ENCODE results near the gene HIVEP1. TPM values are rescaled to one million over a fixed set of nuclear protein-coding genes. Genes with fewer than 3 reads are reported as not detected.

The HIVEP1 gene
- total and polyA plus RNA-seq, 2 donors from 2014 or later: 3.6 to 30.4 TPM

- Histone ChIP-seq H3K4me3 (ENCODE audit: low read length in 3 of 3) (no peak overlapping the region), H3K27ac (ENCODE audit: low read depth in 2 of 2, low read length in 2 of 2) (no peak overlapping the region), H3K9me3 (ENCODE audit: control insufficient read depth in 2 of 3, insufficient read depth in 1 of 3, low read length in 3 of 3) (no peaks in the 10 kb centered on the region), H3K36me3 (ENCODE audit: control insufficient read depth in 2 of 3, insufficient read depth in 3 of 3, low read length in 3 of 3) (no peaks in the 10 kb centered on the region), H3K27me3 (ENCODE audit: control insufficient read depth, insufficient read depth, low read length) (no peaks in the 10 kb centered on the region), H3K9ac (ENCODE audit: low read length in 3 of 3) (no peak overlapping the region), H3K4me1 (ENCODE audit: control insufficient read depth in 2 of 3, insufficient read depth in 2 of 3, low read depth in 1 of 3, low read length in 3 of 3) (no peaks in the 10 kb centered on the region)
- no peak for FAIRE-seq
- DNase-seq: peak in 2 of 5 donors; percentile 14 to 39
- intact Hi-C loops (cut with DNase I): no loop called here
- TF ChIP-seq CTCF (IDR thresholded peaks at IDR 0.05; ENCODE audit: borderline replicate concordance, extremely low read depth, insufficient read depth): no peak
Observed at GRCh38 chr6:11971154-11971553, 41.0 kb upstream of the HIVEP1 start.

- no peak overlapping the region for H3K27ac ChIP-seq (ENCODE audit: low read depth in 2 of 2, low read length in 2 of 2)
- no peaks in the 10 kb centered on the region for H3K4me1 ChIP-seq (ENCODE audit: control insufficient read depth in 2 of 3, insufficient read depth in 2 of 3, low read depth in 1 of 3, low read length in 3 of 3)
- H3K9ac ChIP-seq (ENCODE audit: low read length in 3 of 3): no peak overlapping the region
- intact Hi-C loops (cut with DNase I): no loop called here
- no peak for FAIRE-seq
- H3K9me3 ChIP-seq (ENCODE audit: control insufficient read depth in 2 of 3, insufficient read depth in 1 of 3, low read length in 3 of 3): no peaks in the 10 kb centered on the region
- no peak for DNase-seq
- no peak for TF ChIP-seq CTCF (IDR thresholded peaks at IDR 0.05; ENCODE audit: borderline replicate concordance, extremely low read depth, insufficient read depth)
- H3K27me3 ChIP-seq (ENCODE audit: control insufficient read depth, insufficient read depth, low read length): no peaks in the 10 kb centered on the region
- H3K4me3 ChIP-seq (ENCODE audit: low read length in 3 of 3): no peak overlapping the region
- no peaks in the 10 kb centered on the region for H3K36me3 ChIP-seq (ENCODE audit: control insufficient read depth in 2 of 3, insufficient read depth in 3 of 3, low read length in 3 of 3)
Observed at GRCh38 chr6:11972270-11972669, 39.8 kb upstream of the HIVEP1 start.

- FAIRE-seq (no peak), DNase-seq (no peak)
- intact Hi-C loops (cut with DNase I): no loop called here
- H3K4me3 ChIP-seq (ENCODE audit: low read length in 3 of 3): no peak overlapping the region
- H3K9ac ChIP-seq (ENCODE audit: low read length in 3 of 3): no peak overlapping the region
- no peak for TF ChIP-seq CTCF (IDR thresholded peaks at IDR 0.05; ENCODE audit: borderline replicate concordance, extremely low read depth, insufficient read depth)
- H3K9me3 ChIP-seq (ENCODE audit: control insufficient read depth in 2 of 3, insufficient read depth in 1 of 3, low read length in 3 of 3): no peaks in the 10 kb centered on the region
- H3K27me3 ChIP-seq (ENCODE audit: control insufficient read depth, insufficient read depth, low read length): no peaks in the 10 kb centered on the region
- no peaks in the 10 kb centered on the region for H3K4me1 ChIP-seq (ENCODE audit: control insufficient read depth in 2 of 3, insufficient read depth in 2 of 3, low read depth in 1 of 3, low read length in 3 of 3)
- no peaks in the 10 kb centered on the region for H3K36me3 ChIP-seq (ENCODE audit: control insufficient read depth in 2 of 3, insufficient read depth in 3 of 3, low read length in 3 of 3)
- no peak overlapping the region for H3K27ac ChIP-seq (ENCODE audit: low read depth in 2 of 2, low read length in 2 of 2)
Observed at GRCh38 chr6:11972806-11973205, 39.3 kb upstream of the HIVEP1 start.

- Histone ChIP-seq H3K9ac (ENCODE audit: low read length in 3 of 3) (no peak overlapping the region), H3K27me3 (ENCODE audit: control insufficient read depth, insufficient read depth, low read length) (no peaks in the 10 kb centered on the region), H3K9me3 (ENCODE audit: control insufficient read depth in 2 of 3, insufficient read depth in 1 of 3, low read length in 3 of 3) (no peaks in the 10 kb centered on the region), H3K36me3 (ENCODE audit: control insufficient read depth in 2 of 3, insufficient read depth in 3 of 3, low read length in 3 of 3) (no peaks in the 10 kb centered on the region), H3K27ac (ENCODE audit: low read depth in 2 of 2, low read length in 2 of 2) (no peak overlapping the region), H3K4me3 (ENCODE audit: low read length in 3 of 3) (no peak overlapping the region), H3K4me1 (ENCODE audit: control insufficient read depth in 2 of 3, insufficient read depth in 2 of 3, low read depth in 1 of 3, low read length in 3 of 3) (no peaks in the 10 kb centered on the region)
- no peak for TF ChIP-seq CTCF (IDR thresholded peaks at IDR 0.05; ENCODE audit: borderline replicate concordance, extremely low read depth, insufficient read depth)
- DNase-seq (no peak), FAIRE-seq (no peak)
- intact Hi-C loops (cut with DNase I): no loop called here
Observed at GRCh38 chr6:11973238-11973637, 38.9 kb upstream of the HIVEP1 start.
